ENCODE results near the gene PCSK6. TPM values are rescaled to one million over a fixed set of nuclear protein-coding genes. Genes with fewer than 3 reads are reported as not detected.

PCSK6 gene
- total RNA-seq, 1 experiment from 2014 or later = 69.5 TPM

GRCh38 chr15:101497017-101497416, 7.5 kb upstream of the PCSK6 start:
- Mint-ChIP-seq H3K9me3 (ENCODE audit: unreplicated experiment) (peaks cover 9% of the 10 kb centered on the region), H3K4me1 (ENCODE audit: low read depth, unreplicated experiment) (peaks cover 30% of the 10 kb centered on the region), H3K36me3 (ENCODE audit: insufficient read depth, unreplicated experiment) (peaks cover 22% of the 10 kb centered on the region), H3K27me3 (ENCODE audit: insufficient read depth, unreplicated experiment) (peaks cover 3% of the 10 kb centered on the region), H3K27ac (ENCODE audit: unreplicated experiment) (no peak overlapping the region), H3K4me3 (ENCODE audit: unreplicated experiment) (no peak overlapping the region)
- DNase-seq = no peak
- H3K27me3 ChIP-seq (replicated peaks; ENCODE audit: control insufficient read depth, insufficient read depth, low read length) = no peaks in the 10 kb centered on the region
- intact Hi-C loops (cut with micrococcal nuclease; ENCODE audit: unreplicated experiment) = no loop called here
- TF ChIP-seq, protein P1, sequence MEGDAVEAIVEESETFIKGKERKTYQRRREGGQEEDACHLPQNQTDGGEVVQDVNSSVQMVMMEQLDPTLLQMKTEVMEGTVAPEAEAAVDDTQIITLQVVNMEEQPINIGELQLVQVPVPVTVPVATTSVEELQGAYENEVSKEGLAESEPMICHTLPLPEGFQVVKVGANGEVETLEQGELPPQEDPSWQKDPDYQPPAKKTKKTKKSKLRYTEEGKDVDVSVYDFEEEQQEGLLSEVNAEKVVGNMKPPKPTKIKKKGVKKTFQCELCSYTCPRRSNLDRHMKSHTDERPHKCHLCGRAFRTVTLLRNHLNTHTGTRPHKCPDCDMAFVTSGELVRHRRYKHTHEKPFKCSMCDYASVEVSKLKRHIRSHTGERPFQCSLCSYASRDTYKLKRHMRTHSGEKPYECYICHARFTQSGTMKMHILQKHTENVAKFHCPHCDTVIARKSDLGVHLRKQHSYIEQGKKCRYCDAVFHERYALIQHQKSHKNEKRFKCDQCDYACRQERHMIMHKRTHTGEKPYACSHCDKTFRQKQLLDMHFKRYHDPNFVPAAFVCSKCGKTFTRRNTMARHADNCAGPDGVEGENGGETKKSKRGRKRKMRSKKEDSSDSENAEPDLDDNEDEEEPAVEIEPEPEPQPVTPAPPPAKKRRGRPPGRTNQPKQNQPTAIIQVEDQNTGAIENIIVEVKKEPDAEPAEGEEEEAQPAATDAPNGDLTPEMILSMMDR (IDR thresholded peaks at IDR 0.05; ENCODE audit: insufficient read depth in 1 of 2, low read depth in 1 of 2, low read length in 1 of 2, severe bottlenecking in 1 of 2, unreplicated experiment in 1 of 2) = no peak
- BruUV-seq (replicated peaks) = no TSS peak
- H3K36me3 ChIP-seq (ENCODE audit: control insufficient read depth, insufficient read depth, low read length) = no peaks in the 10 kb centered on the region
- H3K4me3 ChIP-seq (ENCODE audit: low read depth, low read length) = no peak overlapping the region
- CTCF ChIA-PET = no interaction called here
- POLR2A ChIA-PET = no interaction called here
- H3K4me1 ChIP-seq = peaks cover 11% of the 10 kb centered on the region
- H3K9me3 ChIP-seq = no peaks in the 10 kb centered on the region; the same call in 1 of the 2 replicates

- DNase-seq = no peak
- Histone ChIP-seq H3K9me3 (no peaks in the 10 kb centered on the region; the same call in 1 of the 2 replicates), H3K27me3 (replicated peaks; ENCODE audit: control insufficient read depth, insufficient read depth, low read length) (no peaks in the 10 kb centered on the region), H3K4me3 (ENCODE audit: low read depth, low read length) (no peak overlapping the region), H3K36me3 (ENCODE audit: control insufficient read depth, insufficient read depth, low read length) (no peaks in the 10 kb centered on the region), H3K4me1 (peaks cover 11% of the 10 kb centered on the region)
- ChIA-PET POLR2A (interaction anchor here (0.6 kb wide), 1 partner anchor 123 kb away, joined by 3 read pairs; no protein-coding TSS in a partner anchor), CTCF (no interaction called here)
- Mint-ChIP-seq H3K27me3 (ENCODE audit: insufficient read depth, unreplicated experiment) (peaks cover 3% of the 10 kb centered on the region), H3K9me3 (ENCODE audit: unreplicated experiment) (peaks cover 9% of the 10 kb centered on the region), H3K36me3 (ENCODE audit: insufficient read depth, unreplicated experiment) (peaks cover 22% of the 10 kb centered on the region), H3K4me1 (ENCODE audit: low read depth, unreplicated experiment) (peaks cover 30% of the 10 kb centered on the region), H3K4me3 (ENCODE audit: unreplicated experiment) (no peak overlapping the region), H3K27ac (ENCODE audit: unreplicated experiment) (no peak overlapping the region)
- TF ChIP-seq, protein P1 (IDR thresholded peaks at IDR 0.05; ENCODE audit: insufficient read depth in 1 of 2, low read depth in 1 of 2, low read length in 1 of 2, severe bottlenecking in 1 of 2, unreplicated experiment in 1 of 2) = no peak
- intact Hi-C loops (cut with micrococcal nuclease; ENCODE audit: unreplicated experiment) = no loop called here
- no TSS peak for BruUV-seq (replicated peaks)
These were observed 6.9 kb upstream of the PCSK6 start for GRCh38 chr15:101496198-101496986.

- no peak overlapping the region for H3K27ac Mint-ChIP-seq (ENCODE audit: unreplicated experiment)
- Histone ChIP-seq H3K9me3 (no peaks in the 10 kb centered on the region; the same call in 1 of the 2 replicates), H3K36me3 (ENCODE audit: control insufficient read depth, insufficient read depth, low read length) (no peaks in the 10 kb centered on the region), H3K4me3 (ENCODE audit: low read depth, low read length) (no peak overlapping the region), H3K4me1 (peaks cover 11% of the 10 kb centered on the region), H3K27me3 (replicated peaks; ENCODE audit: control insufficient read depth, insufficient read depth, low read length) (no peaks in the 10 kb centered on the region)
- peaks cover 22% of the 10 kb centered on the region for H3K36me3 Mint-ChIP-seq (ENCODE audit: insufficient read depth, unreplicated experiment)
- BruUV-seq (replicated peaks) = no TSS peak
- ChIA-PET POLR2A (interaction anchor here (0.6 kb wide), 1 partner anchor 123 kb away, joined by 3 read pairs; no protein-coding TSS in a partner anchor), CTCF (no interaction called here)
- DNase-seq = no peak
- peaks cover 3% of the 10 kb centered on the region for H3K27me3 Mint-ChIP-seq (ENCODE audit: insufficient read depth, unreplicated experiment)
- TF ChIP-seq, protein P1 (IDR thresholded peaks at IDR 0.05; ENCODE audit: insufficient read depth in 1 of 2, low read depth in 1 of 2, low read length in 1 of 2, severe bottlenecking in 1 of 2, unreplicated experiment in 1 of 2) = no peak
- peaks cover 9% of the 10 kb centered on the region for H3K9me3 Mint-ChIP-seq (ENCODE audit: unreplicated experiment)
- intact Hi-C loops (cut with micrococcal nuclease; ENCODE audit: unreplicated experiment) = no loop called here
- peaks cover 30% of the 10 kb centered on the region for H3K4me1 Mint-ChIP-seq (ENCODE audit: low read depth, unreplicated experiment)
- H3K4me3 Mint-ChIP-seq (ENCODE audit: unreplicated experiment) = no peak overlapping the region
These were observed 6.1 kb upstream of the PCSK6 start for GRCh38 chr15:101495334-101496197.

Measured in Caco-2 (cell line).